Activated naive CD4-positive, alpha-beta T cell treated with anti-CD3 and anti-CD28 coated beads, Interleukin-2, amount 50 U/mL, for 72 hours (primary cell): ENCODE data around the gene TUBGCP6. TPM values are rescaled to one million over a fixed set of nuclear protein-coding genes. Genes with fewer than 3 reads are reported as not detected.

Experiments
- ATAC-seq, 2 donors: fragments of 150-1000 bp; cut with Tn5 transposase; 2 replicates each; pipeline ENCODE4 v1.10.0; 2021; ENCODE audit warnings: mild to moderate bottlenecking in 2 of 2, moderate library complexity in 2 of 2
- DNase-seq, 2 donors: peaks; one replicate each; pipeline ENCODE4 v3.0.0; 2021 to 2022; ENCODE audit warnings: low spot score in 2 of 2
- H3K27ac Mint-ChIP-seq, 2 donors: one replicate each; pipeline ENCODE4 v1.8.0; 2022; ENCODE audit warnings: mild to moderate bottlenecking in 2 of 2, mixed read lengths in 2 of 2
- H3K36me3 Mint-ChIP-seq, 2 donors: one replicate each; pipeline ENCODE4 v1.8.0; 2022; ENCODE audit warnings: mixed read lengths in 2 of 2
- H3K9me3 Mint-ChIP-seq, 2 donors: one replicate each; pipeline ENCODE4 v1.8.0; 2022; ENCODE audit warnings: mixed read lengths in 2 of 2
- total RNA-seq, 2 donors: library from RNA; stranded (reverse); gene quantifications; one replicate each; pipeline ENCODE4 v1.2.3, GENCODE V29; 2022

The TUBGCP6 gene
- total RNA-seq, 2 donors from 2014 or later, result 49.6 to 50.9 TPM

- DNase-seq (no peak), ATAC-seq (no peak)
- Mint-ChIP-seq H3K9me3 (no peaks in the 10 kb centered on the region), H3K36me3 (no peaks in the 10 kb centered on the region), H3K27ac (peak overlapping the region in 1 of 2 donors; percentile 82)
These were observed 17.1 kb downstream of the TUBGCP6 start for GRCh38 chr22:50227579-50228215.

- Mint-ChIP-seq H3K9me3 (no peaks in the 10 kb centered on the region), H3K27ac (no peak overlapping the region), H3K36me3 (no peaks in the 10 kb centered on the region)
- no peak for ATAC-seq
- DNase-seq, result no peak
These were observed 18.0 kb downstream of the TUBGCP6 start for GRCh38 chr22:50226875-50227165.

- no peak overlapping the region for H3K27ac Mint-ChIP-seq
- no peak for DNase-seq
- H3K36me3 Mint-ChIP-seq, result peaks cover 0 to under 1% of the 10 kb centered on the region in 2 donors
- ATAC-seq, result no peak
- H3K9me3 Mint-ChIP-seq, result no peaks in the 10 kb centered on the region
These were observed 18.6 kb downstream of the TUBGCP6 start for GRCh38 chr22:50226063-50226874.

DNA sequence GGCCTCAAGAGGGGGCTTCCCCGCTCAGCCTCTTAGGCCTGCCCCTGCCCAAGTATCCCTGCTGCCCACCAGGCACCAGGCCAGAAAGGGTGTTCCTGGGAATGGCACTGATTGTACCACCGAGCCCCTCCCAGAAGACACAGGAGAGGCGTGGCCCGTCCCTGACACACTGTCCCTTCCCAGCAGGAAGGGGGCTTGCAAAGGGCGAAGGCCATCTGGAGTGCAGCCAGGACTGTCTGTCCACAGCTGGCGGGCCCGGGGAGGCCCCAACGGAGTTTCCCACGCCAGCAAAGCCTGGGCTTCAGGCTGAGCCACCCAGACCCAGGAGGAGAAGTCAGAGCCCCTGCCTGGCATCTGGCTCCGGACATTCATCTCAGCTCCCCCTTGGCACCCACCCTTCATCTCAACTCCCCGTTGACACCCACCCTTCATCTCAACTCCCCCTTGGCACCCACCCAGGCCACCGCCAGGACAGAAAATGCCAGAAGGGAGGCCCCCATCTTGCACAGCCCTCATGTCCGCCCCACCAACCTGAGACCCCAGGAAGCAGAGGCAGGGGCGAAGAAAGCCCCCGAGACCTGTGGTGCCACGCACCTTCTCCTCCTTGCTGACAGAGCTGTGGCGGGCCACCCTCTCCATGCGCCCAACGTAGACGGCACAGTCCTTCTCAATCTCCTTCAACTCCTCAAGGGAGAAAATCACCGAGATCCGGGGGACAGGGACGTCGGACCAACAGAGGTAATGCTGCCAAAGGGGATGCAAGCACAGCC is 19.4 kb downstream of the TUBGCP6 start:
- no peak overlapping the region for H3K27ac Mint-ChIP-seq
- H3K9me3 Mint-ChIP-seq, result no peaks in the 10 kb centered on the region
- peaks cover 0 to 5% of the 10 kb centered on the region in 2 donors for H3K36me3 Mint-ChIP-seq
- ATAC-seq (no peak), DNase-seq (no peak)

DNA sequence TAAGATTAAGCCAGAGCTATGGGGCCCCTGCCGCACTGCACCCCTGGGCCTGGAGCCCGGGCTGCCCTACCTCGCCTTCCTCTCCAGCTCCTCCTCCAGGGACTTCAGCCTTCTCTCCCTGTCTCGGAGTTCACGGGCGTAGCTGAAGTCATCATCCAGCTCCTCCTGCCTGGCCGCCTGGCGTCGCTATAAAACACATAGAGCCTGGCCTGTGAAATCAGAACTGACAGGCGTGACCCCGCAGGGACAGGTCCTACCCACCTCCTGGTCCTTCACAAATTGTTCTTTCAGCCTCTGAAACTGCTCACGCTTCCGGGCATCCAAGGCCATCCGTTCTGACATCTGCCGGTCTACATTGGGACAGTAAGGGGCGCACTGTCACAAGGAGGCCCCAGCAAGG is 20.8 kb downstream of the TUBGCP6 start:
- Mint-ChIP-seq H3K27ac (no peak overlapping the region), H3K9me3 (no peaks in the 10 kb centered on the region), H3K36me3 (peaks cover 0 to 5% of the 10 kb centered on the region in 2 donors)
- no peak for DNase-seq
- no peak for ATAC-seq

DNA sequence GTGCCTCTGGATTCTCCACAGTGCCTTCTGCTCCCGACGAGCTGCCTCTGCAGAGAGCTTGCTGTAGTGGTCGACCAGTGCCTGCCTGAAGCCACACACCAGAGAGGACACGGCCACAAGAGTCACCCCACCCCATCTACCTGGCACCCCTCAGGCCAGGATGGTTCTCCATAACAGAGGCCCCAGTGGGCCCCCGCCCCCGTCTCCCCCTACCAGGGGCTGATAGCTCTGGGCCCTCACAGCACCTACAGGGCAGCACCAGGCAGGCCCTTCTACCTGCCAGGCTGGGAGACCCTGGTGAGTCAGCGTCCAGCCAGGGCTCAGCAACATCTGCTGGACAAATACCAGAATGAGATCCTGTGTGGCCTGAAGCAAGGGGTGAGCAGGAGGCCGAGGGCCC is 22.3 kb downstream of the TUBGCP6 start:
- Mint-ChIP-seq H3K9me3 (no peaks in the 10 kb centered on the region), H3K27ac (peak overlapping the region in 1 of 2 donors; percentile 79), H3K36me3 (peaks cover 0 to 5% of the 10 kb centered on the region in 2 donors)
- DNase-seq, result no peak
- ATAC-seq, result no peak

GRCh38 chr22:50221410-50222300 is 23.2 kb downstream of the TUBGCP6 start:
- no peaks in the 10 kb centered on the region for H3K9me3 Mint-ChIP-seq
- DNase-seq, result no peak

GRCh38 chr22:50220603-50221409 is 24.0 kb downstream of the TUBGCP6 start:
- peaks cover 0 to 5% of the 10 kb centered on the region in 2 donors for H3K36me3 Mint-ChIP-seq
- no peaks in the 10 kb centered on the region for H3K9me3 Mint-ChIP-seq
- H3K27ac Mint-ChIP-seq, result peak overlapping the region in 1 of 2 donors; percentile 72
- DNase-seq (no peak), ATAC-seq (no peak)

More at GRCh38 chr22:50221410-50222300, 23.2 kb downstream of the TUBGCP6 start:
- Mint-ChIP-seq H3K27ac (peak overlapping the region in 1 of 2 donors; percentile 9), H3K36me3 (peaks cover 0 to 5% of the 10 kb centered on the region in 2 donors)
- ATAC-seq, result no peak

- ATAC-seq (no peak), DNase-seq (no peak)
- H3K36me3 Mint-ChIP-seq, result peaks cover under 1 to 5% of the 10 kb centered on the region in 2 donors
- H3K9me3 Mint-ChIP-seq, result no peaks in the 10 kb centered on the region
- peak overlapping the region; percentile 40 to 72 for H3K27ac Mint-ChIP-seq
These were observed 24.8 kb downstream of the TUBGCP6 start for GRCh38 chr22:50219800-50220602.

- Mint-ChIP-seq H3K9me3 (no peaks in the 10 kb centered on the region), H3K27ac (peak overlapping the region in 1 of 2 donors; percentile 72), H3K36me3 (peaks cover 4 to 5% of the 10 kb centered on the region in 2 donors)
- no peak for DNase-seq
- peak in 1 of 2 donors; percentile 42 for ATAC-seq
These were observed 25.7 kb downstream of the TUBGCP6 start for GRCh38 chr22:50218996-50219727.

DNA sequence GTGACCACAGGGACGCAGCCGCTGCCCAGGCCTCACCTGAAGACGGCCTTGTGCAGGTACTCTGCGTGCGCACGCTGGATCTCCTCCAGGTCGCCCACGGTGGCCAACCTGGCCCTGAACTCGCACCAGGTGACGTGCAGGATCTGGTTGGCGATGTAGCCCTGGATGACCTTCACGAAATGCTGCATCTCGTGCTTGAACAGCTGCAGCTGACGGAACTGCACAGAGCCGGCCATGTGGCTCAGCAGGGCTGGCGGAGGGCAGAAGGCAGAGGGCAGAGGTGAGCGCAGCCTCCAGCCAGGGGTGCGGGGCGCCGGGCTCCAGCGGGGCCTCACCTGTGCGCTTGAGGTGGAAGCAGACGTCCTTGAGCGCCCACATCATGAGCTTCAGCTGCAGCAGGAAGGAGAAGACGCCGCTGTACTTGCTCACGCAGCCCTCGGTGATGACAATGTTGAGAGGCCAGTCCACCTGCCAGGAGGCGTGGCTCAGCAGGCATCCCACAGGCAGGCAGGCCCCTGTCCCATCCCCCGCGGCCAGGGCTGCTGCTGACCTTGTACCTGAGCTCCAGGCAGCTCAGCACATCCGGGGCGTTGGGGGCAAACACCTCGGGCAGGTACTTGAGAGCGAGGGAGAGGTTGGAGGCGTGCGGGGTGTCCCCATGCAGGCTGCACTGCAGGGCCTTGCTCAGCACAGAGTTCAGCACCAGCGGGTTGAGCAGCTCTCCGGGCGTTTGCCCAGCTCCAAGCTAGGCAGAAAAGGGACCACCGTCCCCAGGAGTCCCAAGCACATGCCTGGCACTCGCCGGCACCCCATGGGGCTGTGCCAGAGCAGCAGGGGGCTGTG is 26.4 kb downstream of the TUBGCP6 start:
- no peak for ATAC-seq
- peaks cover 4 to 5% of the 10 kb centered on the region in 2 donors for H3K36me3 Mint-ChIP-seq
- no peak for DNase-seq
- H3K9me3 Mint-ChIP-seq, result no peaks in the 10 kb centered on the region
- H3K27ac Mint-ChIP-seq, result no peak overlapping the region

DNA sequence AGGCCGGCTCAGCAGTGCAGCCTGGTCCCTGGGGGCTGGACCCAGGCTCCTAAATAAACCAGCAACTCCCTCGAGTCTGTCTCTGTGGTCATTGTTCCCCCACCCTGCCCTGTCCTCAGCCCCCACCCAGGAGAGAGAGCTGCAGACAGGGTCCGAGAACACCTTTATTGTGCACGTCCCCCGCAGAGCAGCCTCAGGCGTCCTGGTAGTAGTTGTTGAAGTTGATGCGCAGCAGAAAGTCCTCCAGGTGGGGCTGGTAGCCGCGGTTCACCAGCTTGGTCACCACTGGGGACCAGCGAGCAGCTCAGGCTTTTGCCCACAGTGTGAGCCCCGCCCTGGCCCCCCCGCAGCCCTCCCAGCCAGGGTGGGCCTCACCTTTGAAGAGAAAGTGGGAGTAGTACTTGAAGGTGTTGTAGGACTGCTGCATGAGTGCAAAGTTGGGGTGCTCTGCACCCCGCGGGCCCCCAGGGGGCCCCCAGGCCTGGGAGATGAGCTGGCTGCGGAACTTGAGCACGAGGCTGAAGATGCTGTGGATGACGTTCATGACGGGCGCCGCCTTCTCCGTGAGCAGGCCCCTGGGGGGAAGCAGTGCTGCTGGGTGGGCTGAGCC is 27.2 kb downstream of the TUBGCP6 start:
- peak overlapping the region in 1 of 2 donors; percentile 41 for H3K27ac Mint-ChIP-seq
- H3K9me3 Mint-ChIP-seq, result no peaks in the 10 kb centered on the region
- H3K36me3 Mint-ChIP-seq, result peaks cover 4 to 5% of the 10 kb centered on the region in 2 donors
- DNase-seq, result no peak
- ATAC-seq, result no peak
